ENCODE data around the gene ADIPOQ. TPM values are rescaled to one million over a fixed set of nuclear protein-coding genes. Genes with fewer than 3 reads are reported as not detected.

Gene ADIPOQ
- total RNA-seq, 4 donors from 2014 or later, result 1.6 to 13.4 (median 5.4) TPM

- TF ChIP-seq POLR2A (IDR thresholded peaks at IDR 0.05) (no peak), CTCF (IDR thresholded peaks at IDR 0.05) (no peak)
- Histone ChIP-seq H3K27me3 (no peaks in the 10 kb centered on the region), H3K4me1 (no peaks in the 10 kb centered on the region), H3K27ac (no peak overlapping the region), H3K4me3 (replicated peaks in 1 of 3) (no peak overlapping the region), H3K36me3 (no peaks in the 10 kb centered on the region), H3K9me3 (no peaks in the 10 kb centered on the region)
- 67 to 79% methylated on average over 17 of the region's 17 CpGs for WGBS, 2 donors
- DNase-seq, result peak; percentile 55 to 62
- intact Hi-C loops (cut with DNase I), result no loop called here
Observed at GRCh38 chr3:186839874-186840641, 2.5 kb upstream of the ADIPOQ start.

GRCh38 chr3:186841620-186842019, 890 bp upstream of the ADIPOQ start:
- Histone ChIP-seq H3K4me1 (no peaks in the 10 kb centered on the region), H3K27ac (no peak overlapping the region), H3K36me3 (no peaks in the 10 kb centered on the region), H3K27me3 (no peaks in the 10 kb centered on the region), H3K4me3 (replicated peaks in 1 of 3) (no peak overlapping the region), H3K9me3 (no peaks in the 10 kb centered on the region)
- intact Hi-C loops (cut with DNase I), result no loop called here
- DNase-seq, result peak; percentile 10 to 19
- 46 to 54% methylated on average over 4 of the region's 4 CpGs for WGBS, 2 donors
- TF ChIP-seq POLR2A (IDR thresholded peaks at IDR 0.05), result no peak
- no peak for TF ChIP-seq CTCF (IDR thresholded peaks at IDR 0.05)

GRCh38 chr3:186843039-186843432, 526 bp downstream of the ADIPOQ start:
- Histone ChIP-seq H3K4me1 (no peaks in the 10 kb centered on the region), H3K4me3 (replicated peaks in 1 of 3) (no peak overlapping the region), H3K27ac (no peak overlapping the region), H3K27me3 (no peaks in the 10 kb centered on the region), H3K9me3 (no peaks in the 10 kb centered on the region), H3K36me3 (no peaks in the 10 kb centered on the region)
- TF ChIP-seq POLR2A (IDR thresholded peaks at IDR 0.05), result no peak
- 92% methylated on average over 3 of the region's 3 CpGs for WGBS, 2 donors
- no peak for DNase-seq
- intact Hi-C loops (cut with DNase I), result no loop called here

- no peak for DNase-seq
- WGBS, 2 donors, result 84 to 85% methylated on average over 11 of the region's 11 CpGs
- no peak for TF ChIP-seq CTCF (IDR thresholded peaks at IDR 0.05)
- H3K4me1 ChIP-seq, result no peaks in the 10 kb centered on the region
- intact Hi-C loops (cut with DNase I), result no loop called here
- H3K36me3 ChIP-seq, result no peaks in the 10 kb centered on the region
- no peaks in the 10 kb centered on the region for H3K9me3 ChIP-seq
- H3K27me3 ChIP-seq, result no peaks in the 10 kb centered on the region
- H3K27ac ChIP-seq, result no peak overlapping the region
- no peak overlapping the region for H3K4me3 ChIP-seq (replicated peaks in 1 of 3)
Observed at GRCh38 chr3:186844908-186845307, 2.4 kb downstream of the ADIPOQ start.

GRCh38 chr3:186845756-186846155, 3.2 kb downstream of the ADIPOQ start:
- Histone ChIP-seq H3K9me3 (no peaks in the 10 kb centered on the region), H3K4me1 (no peaks in the 10 kb centered on the region), H3K27ac (no peak overlapping the region), H3K36me3 (no peaks in the 10 kb centered on the region), H3K4me3 (replicated peaks in 1 of 3) (no peak overlapping the region), H3K27me3 (no peaks in the 10 kb centered on the region)
- no peak for DNase-seq
- WGBS, 2 donors, result 83 to 88% methylated on average over 10 of the region's 10 CpGs
- intact Hi-C loops (cut with DNase I), result no loop called here
- TF ChIP-seq POLR2A (IDR thresholded peaks at IDR 0.05), result no peak
- TF ChIP-seq CTCF (IDR thresholded peaks at IDR 0.05), result no peak

All from thyroid gland (tissue), 4 donors.